Middle frontal gyrus (tissue), 1 donor: ENCODE results near the gene RSF1.
"Not testable (repeated sequence)": the region's sequence is repeated elsewhere in the genome, so short reads cannot be mapped to it uniquely, and the experiment has no call there.

Source experiments
- DNase-seq: peaks from one replicate; pipeline ENCODE4 v3.0.0-alpha.2; 2015; ENCODE audit warnings: low spot score; ENCODE audit errors: extremely low spot score

The RSF1 gene

DNA sequence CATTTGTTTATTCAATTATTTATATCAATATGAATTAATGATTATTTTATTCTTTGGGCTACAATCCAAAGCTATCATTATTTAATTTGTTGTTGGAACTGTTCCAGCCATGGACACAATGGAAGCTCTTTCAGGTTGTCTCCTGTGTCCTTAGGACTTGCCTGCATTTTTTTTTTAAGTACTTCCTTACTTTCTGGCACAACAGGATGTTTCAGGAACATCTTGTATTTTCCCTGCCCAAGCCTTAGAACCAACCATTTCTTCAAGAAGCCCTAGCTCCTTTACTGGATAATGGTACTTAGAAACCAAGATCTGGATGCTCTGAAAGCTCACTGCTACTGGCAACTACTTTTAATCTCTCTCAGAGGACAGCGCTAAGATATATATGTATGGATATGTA is 125.1 kb downstream of the RSF1 start:
- no peak for DNase-seq

DNA sequence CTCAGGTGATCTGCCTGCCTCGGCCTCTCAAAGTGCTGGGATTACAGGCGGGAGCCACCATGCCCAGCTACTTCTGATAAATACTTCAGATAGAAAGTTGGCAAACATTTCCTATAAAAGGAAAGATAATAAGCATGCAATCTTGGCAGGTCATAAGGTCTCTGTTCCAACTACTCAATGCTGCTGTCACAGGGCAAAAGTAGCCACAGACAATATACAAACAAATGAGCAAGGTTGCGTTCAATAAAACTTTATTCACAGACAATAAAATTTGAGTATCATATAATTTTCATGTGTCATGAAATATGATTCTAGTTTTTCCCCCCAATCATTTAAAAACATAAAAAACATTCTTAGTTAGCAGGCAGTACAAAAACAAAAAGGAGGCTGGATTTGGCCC is 129.9 kb downstream of the RSF1 start:
- no peak for DNase-seq

- no peak for DNase-seq
Observed at GRCh38 chr11:77687088-77687487, 133.4 kb downstream of the RSF1 start.

DNA sequence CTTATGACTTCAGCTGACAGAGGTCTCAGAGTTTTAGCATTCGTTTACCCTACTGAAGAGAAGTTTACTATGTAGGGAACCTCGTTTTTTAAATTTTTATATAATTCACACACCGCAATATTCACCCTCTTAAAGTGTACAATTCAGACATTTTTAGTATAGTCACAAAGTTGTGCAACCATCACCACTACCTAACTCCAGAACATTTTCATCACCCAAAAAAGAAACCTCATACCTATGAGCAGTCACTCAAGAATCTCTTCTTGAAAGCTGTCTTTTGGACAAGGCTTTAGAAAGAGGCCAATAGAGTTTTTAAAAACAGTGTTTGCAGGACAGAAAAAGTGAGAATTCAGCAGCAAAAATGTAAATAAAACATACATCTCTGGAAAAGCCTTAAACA is 143.4 kb downstream of the RSF1 start:
- no peak for DNase-seq

DNA sequence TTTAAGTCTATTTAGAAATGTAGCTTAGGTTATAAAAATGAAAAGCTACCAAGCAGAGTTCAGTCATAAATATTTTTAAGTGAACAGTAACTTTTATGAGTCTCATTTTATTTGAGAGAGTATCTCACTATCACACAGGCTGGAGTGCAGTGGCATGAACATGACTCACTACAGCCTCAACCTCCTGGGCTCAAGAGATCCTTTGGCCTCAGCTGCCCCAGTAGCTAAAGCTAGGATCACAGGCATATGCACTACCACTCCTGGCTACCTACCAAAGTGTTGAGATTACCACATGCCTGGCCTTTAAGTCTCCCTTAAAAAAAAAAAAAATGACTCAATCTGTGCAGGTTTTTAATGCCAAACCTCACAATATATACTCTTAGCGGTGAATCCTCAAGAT is 148.3 kb downstream of the RSF1 start:
- no peak for DNase-seq

- DNase-seq: no peak
Observed at GRCh38 chr11:77669848-77670511, 150.5 kb downstream of the RSF1 start.

DNA sequence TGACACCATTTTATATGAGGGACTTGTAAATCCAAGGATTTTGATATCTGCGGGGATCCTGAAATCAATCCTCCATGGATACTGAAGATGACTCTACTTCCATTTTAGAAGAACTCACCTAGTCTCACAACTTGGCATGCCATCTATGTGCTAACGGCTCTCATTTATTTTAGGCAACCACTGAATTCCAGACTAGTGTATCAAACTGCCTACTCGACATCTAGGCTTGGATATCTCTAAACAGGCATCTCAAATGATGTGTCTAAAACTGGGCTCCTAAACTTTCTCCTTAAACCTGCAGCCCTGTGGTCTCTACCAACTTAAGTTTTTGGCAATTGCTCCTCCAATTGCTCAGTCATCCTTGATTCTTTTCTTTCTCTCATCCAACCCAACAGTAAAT is 151.8 kb downstream of the RSF1 start:
- no peak for DNase-seq

- DNase-seq: no peak
Observed at GRCh38 chr11:77665240-77665965, 155.1 kb downstream of the RSF1 start.

- DNase-seq: no peak
Observed at GRCh38 chr11:77661670-77662069, 158.9 kb downstream of the RSF1 start.

- no peak for DNase-seq
Observed at GRCh38 chr11:77660947-77661346, 159.6 kb downstream of the RSF1 start.

- DNase-seq: no peak
Observed at GRCh38 chr11:77658213-77659013, 162.1 kb downstream of the RSF1 start.

- no peak for DNase-seq
Observed at GRCh38 chr11:77656362-77656761, 164.2 kb downstream of the RSF1 start.

DNA sequence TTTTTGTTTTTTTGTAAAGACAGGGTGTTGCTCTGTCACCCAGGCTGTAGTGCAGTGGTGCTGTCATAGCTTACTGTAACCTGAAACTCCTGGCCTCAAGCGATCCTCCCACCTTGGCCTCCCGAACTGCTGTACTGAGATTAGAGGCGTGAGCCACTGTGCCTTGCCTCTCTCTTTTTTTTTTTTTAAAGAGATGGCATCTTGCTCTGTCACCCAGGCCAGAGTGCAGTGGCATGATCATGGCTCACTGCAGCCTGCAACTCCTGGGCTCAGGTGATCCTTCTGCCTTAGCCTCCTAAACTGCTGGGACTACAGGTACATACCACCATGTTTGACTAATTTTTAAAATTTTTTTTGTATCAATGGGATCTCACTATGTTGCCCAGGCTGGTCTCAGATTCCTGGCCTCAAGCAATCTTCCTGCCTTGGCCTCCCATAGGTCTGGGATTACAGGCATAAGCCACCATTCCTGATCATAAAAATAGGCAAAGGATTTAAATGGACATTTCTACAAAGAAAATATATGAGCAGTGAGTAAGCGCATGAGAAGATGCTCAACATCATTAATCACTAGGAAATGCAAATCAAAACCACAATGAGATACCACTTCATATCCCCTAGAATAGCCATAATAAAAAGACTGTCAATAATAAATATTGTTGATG is 165.6 kb downstream of the RSF1 start:
- no peak for DNase-seq

- no peak for DNase-seq
Observed at GRCh38 chr11:77650123-77650522, 170.4 kb downstream of the RSF1 start.

DNA sequence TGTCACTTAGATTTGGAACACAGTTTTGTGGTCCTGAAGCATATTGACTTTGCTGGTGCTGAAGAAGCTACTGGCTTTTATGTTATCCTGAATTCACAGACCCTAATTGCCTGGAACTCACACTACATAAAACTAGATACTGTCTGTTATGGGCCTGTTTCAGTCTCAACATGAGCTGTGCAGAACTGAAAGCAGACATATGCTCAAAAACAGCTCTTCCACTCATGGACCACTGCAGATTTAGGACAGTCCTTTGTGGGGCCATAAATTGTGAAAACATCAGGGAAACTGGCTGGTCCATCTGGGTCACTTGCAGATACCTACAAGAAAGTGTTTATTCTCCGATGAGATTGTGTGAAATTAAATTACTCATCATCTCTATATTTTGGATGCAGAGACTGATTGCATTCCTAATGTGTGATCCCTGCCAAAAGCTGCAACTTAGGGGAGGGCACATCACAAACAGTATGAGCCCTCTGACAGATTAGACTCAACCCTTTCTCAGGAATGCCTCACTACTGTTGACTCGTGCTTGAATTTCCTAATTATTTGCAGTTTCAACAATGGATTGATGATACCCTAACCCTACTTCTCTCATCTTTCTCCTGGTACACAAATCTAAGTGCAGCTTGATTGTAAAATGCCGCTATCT is 172.7 kb downstream of the RSF1 start:
- no peak for DNase-seq

- no peak for DNase-seq
Observed at GRCh38 chr11:77644887-77645286, 175.6 kb downstream of the RSF1 start.

DNA sequence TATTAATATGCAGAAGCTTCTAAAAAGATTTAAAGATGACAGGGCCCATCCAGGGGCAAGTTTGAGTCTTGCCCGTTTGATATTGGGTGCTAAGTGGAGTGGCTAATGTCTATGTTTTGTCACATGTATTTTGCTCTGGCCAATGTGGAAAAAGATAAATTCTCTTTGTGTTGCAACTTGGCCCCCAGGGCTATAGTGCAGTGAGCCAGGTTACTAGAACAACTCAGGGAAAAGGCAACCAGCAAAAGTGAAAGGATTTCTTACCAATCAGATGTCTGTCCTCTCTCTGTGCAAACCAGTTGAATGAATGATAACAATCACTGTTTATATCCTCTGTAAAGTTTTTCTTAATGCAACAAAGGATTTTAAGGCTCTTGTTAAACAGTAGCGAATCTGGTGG is 178.3 kb downstream of the RSF1 start:
- DNase-seq: no peak

DNA sequence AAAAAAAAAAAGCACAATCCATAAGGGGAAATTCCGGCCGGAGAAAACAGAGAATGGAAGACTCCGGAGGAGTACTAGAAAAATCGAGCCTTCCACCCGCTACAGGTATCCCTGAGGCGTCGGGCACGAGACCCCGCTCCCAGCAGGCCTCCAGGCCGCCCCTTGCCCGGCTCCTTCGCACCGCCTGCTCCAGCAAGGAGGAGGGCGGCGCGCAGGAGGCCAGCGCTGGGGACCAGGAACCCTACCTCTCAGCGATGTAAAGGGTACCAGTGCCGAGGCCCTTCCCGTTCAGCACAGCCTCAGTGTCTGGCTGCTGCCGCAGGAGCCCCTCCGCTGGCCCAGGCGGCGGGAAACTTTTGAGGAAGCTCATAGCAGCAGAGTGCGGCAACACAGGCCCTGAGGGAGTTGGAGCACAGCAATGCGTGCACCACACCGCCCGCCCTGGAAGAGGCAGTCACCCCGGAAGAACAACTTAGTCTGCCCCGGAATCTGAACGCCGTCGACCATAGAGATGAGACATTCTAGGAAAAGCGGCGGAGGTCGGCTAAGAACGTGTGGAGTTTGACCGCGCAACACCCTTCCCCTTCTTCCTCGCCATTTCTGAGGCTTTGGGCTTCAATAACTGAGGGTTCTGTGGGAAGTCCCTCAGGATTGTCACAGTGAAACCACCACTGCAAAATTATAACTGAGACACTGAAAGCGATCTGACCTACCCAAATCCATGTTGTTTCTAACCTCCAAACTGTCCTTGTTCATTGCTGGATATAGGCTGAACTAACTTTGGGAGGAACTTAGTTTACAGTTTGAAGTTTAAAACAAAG is 183.0 kb downstream of the RSF1 start, which contains the start of gene CLNS1A:
CLNS1A (minus strand) TSS at position 450 of the 821 bp plus-strand sequence; CDS start at position 370, 80 bp downstream.
- DNase-seq: peak; percentile 90

DNA sequence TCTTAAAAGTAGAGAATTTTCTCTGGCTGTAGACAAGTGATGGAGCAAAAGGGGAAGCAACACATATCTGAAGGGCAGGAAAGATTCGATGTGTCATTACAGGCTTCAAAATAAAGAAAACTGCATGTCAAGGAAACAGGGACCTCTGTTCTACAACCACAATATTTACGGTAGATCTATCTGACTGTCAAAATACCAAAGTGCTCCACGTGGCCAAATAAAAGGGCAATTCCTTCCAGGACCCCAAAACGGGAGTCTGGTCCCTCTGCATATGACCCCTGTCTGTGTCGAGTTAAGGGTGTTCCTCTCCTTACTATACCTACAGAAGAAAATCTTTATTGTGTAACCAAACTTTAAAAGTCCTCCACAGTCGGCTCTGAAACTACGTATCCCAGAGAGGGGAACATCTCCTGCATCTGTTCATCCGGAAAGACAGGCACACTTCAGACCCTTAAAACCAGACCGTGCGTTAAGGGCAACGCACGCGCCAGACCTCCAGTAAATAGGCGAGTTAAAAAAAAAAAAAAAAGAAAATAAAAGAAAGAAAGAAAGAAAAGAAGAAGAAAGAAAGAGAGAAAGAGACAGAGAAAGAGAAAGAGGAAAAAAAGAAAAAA is 183.7 kb downstream of the RSF1 start:
- DNase-seq: no peak

DNA sequence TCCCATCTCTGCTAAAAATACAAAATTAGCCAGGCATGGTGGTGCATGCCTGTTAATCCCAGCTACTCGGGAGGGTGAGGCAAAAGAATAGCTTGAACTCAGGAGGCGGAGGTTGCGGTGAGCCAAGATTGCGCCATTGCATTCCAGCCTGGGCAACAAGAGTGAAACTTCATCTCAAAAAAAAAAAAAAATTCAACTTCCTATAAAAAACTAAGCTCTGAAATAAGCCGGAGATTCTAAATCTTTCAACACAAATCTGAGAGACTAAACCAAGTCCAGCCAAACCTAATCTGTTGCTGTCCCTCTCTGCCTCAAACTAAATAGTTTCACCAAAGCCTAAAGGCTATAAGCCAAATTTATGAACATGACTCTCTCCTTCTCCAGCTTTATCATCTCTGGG is 186.6 kb downstream of the RSF1 start:
- not testable (repeated sequence) for DNase-seq
